ENCODE data around the gene NR1H2.

NR1H2 gene

DNA sequence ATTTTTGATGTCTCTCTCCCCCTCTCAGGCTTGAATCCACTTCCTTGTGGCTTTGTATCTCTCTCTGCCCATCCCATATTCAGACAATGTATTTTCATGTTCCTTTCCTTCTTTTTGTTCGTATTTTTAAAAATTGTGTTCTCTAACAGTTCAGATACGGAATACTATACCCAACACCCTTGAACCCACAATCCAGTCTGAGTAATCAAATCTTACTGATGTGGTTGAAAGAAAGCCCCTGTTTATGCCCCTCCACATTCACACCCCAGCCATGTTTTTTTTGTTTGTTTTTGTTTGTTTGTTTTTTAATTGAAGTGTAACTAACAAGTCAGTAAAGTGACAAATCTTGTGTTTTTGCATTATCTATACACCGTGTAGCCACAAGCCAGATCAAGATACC lies 43.9 kb downstream of the NR1H2 start:
- no peak overlapping the region for H3K27ac Mint-ChIP-seq
- H3K27me3 Mint-ChIP-seq: peaks cover 51 to 63% of the 10 kb centered on the region in 2 donors
- H3K36me3 Mint-ChIP-seq (ENCODE audit: insufficient read depth): peaks cover 3% of the 10 kb centered on the region
- H3K4me3 Mint-ChIP-seq: peak overlapping the region in 1 of 2 donors; percentile 6
- no peak for DNase-seq
- peaks cover 6 to 9% of the 10 kb centered on the region in 2 donors for H3K4me1 Mint-ChIP-seq (ENCODE audit: low read depth in 2 of 2)
- peak; percentile 54 for ATAC-seq (replicated peaks)
- no peaks in the 10 kb centered on the region for H3K9me3 Mint-ChIP-seq

DNA sequence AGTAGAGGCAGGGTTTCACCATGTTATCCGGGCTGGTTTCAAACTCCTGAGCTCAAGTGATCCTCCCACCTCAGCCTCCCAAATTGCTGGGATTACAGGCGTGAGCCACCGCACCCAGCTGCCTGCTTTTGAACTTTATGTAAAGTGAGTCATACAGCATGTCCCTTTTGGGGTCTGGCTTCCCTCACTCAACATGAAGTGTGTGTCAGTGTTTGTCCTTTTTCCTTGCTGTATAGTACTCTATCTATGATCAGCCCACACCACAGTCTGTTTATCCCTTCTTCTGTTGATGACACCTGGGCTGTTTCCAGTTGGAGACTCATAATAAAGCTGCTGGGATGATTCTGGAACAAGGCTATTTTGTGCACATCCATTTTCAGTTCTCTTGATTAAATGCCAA lies 44.6 kb downstream of the NR1H2 start:
- H3K36me3 Mint-ChIP-seq (ENCODE audit: insufficient read depth): peaks cover 3% of the 10 kb centered on the region
- H3K9me3 Mint-ChIP-seq: no peaks in the 10 kb centered on the region
- DNase-seq (no peak), ATAC-seq (replicated peaks) (no peak)
- H3K27me3 Mint-ChIP-seq: peaks cover 51 to 63% of the 10 kb centered on the region in 2 donors
- no peak overlapping the region for H3K4me3 Mint-ChIP-seq
- H3K4me1 Mint-ChIP-seq (ENCODE audit: low read depth in 2 of 2): peaks cover 6 to 9% of the 10 kb centered on the region in 2 donors
- H3K27ac Mint-ChIP-seq: no peak overlapping the region

DNA sequence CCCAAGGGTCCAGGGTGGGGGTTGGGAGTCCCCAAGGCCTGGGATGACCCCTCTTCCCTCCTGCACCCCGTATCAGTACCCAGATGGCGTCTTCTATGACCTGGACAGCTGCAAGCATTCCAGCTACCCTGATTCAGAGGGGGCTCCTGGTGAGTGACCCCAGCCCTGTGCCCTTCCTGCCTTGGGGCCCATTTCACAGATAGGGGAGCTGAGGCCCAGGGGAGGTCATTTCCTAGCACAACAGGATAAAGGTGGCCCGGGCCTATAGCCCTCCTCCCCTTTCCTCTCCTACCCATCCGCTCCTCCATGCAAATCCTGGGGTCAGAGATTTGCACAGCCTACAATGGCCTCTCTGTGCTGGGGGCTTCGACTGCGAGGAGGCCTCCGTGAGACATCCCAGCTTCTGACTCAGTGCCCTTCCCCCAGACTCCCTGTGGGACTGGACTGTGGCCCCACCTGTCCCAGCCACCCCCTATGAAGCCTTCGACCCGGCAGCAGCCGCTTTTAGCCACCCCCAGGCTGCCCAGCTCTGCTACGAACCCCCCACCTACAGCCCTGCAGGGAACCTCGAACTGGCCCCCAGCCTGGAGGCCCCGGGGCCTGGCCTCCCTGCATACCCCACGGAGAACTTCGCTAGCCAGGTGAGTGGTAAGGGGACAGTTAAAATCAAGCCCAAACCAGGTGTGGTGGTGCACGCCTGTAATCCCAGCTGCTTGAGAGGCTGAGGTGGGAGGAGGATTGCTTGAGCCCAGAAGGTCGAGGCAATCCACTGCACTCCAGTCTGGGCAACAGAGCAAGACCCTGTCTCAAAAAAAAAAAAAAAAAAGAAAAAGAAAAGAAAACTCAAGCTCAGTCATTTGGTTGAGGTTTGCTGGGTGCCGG lies 46.4 kb downstream of the NR1H2 start:
- Mint-ChIP-seq H3K4me3 (no peak overlapping the region), H3K9me3 (no peaks in the 10 kb centered on the region), H3K36me3 (ENCODE audit: insufficient read depth) (peaks cover 3% of the 10 kb centered on the region), H3K27me3 (peaks cover 51 to 69% of the 10 kb centered on the region in 2 donors), H3K4me1 (ENCODE audit: low read depth in 2 of 2) (peaks cover 6 to 9% of the 10 kb centered on the region in 2 donors), H3K27ac (peak overlapping the region; percentile 11 to 69)
- no peak for ATAC-seq (replicated peaks)
- DNase-seq: no peak

DNA sequence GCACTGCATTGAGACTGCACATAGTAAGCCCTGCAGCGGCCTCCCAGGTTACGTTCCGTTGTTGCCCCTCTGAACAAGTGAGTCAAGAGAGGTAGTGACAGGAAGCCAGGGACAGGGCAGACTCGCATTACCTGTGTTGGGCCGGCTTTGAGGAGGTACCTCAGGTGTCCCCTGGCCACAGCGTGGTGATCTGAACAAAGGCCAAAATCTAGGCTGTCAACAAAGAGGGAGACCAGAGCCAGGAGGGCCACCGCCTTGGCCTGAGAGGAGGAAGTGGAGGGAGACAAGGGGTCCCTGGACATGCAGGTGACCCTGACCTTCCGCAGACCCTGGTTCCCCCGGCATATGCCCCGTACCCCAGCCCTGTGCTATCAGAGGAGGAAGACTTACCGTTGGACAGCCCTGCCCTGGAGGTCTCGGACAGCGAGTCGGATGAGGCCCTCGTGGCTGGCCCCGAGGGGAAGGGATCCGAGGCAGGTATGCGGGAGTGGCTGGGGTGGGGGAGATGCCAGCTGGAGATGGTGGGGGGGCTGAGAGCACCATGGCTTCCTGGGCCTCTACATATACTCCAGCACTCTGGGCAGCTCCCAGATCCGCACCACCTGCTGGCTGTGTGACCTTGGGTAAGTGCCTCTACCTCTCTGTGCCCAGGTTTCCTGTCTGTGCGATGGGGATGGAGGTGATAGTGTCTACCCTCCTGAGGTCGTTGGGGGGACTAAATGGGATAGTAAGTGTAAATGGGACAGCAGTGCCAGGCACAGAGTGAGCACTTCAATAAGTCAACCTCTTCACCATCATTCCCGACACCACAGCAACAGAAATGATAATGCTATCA lies 47.2 kb downstream of the NR1H2 start:
- DNase-seq (no peak), ATAC-seq (replicated peaks) (no peak)
- Mint-ChIP-seq H3K27ac (no peak overlapping the region), H3K4me1 (ENCODE audit: low read depth in 2 of 2) (peaks cover 6 to 9% of the 10 kb centered on the region in 2 donors), H3K9me3 (no peaks in the 10 kb centered on the region), H3K4me3 (no peak overlapping the region), H3K27me3 (peaks cover 48 to 70% of the 10 kb centered on the region in 2 donors), H3K36me3 (ENCODE audit: insufficient read depth) (peaks cover 3% of the 10 kb centered on the region)

DNA sequence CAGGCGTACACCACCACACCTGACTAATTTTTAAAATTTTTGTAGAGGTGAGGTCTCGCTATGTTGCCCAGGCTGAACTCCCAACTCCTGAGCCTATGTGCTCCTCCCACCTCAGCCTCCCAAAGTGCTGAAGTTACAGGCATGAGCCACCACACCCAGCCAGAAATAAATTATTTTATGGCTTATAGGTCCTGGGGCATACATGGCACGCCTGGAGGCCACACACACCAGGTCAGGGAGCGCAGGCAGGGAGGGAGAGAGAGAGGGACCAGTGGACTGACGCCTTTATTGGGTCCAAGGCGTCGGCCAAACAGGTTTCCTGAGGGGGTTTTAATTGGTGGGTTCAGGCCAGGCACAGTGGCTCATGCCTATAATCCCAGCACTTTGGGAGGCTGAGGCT lies 49.3 kb downstream of the NR1H2 start:
- DNase-seq: no peak
- Mint-ChIP-seq H3K27ac (no peak overlapping the region), H3K27me3 (peaks cover 27 to 66% of the 10 kb centered on the region in 2 donors), H3K4me3 (no peak overlapping the region), H3K36me3 (ENCODE audit: insufficient read depth) (peaks cover 3% of the 10 kb centered on the region), H3K4me1 (ENCODE audit: low read depth in 2 of 2) (peaks cover 0 to under 1% of the 10 kb centered on the region in 2 donors), H3K9me3 (no peaks in the 10 kb centered on the region)
- ATAC-seq (replicated peaks): no peak

DNA sequence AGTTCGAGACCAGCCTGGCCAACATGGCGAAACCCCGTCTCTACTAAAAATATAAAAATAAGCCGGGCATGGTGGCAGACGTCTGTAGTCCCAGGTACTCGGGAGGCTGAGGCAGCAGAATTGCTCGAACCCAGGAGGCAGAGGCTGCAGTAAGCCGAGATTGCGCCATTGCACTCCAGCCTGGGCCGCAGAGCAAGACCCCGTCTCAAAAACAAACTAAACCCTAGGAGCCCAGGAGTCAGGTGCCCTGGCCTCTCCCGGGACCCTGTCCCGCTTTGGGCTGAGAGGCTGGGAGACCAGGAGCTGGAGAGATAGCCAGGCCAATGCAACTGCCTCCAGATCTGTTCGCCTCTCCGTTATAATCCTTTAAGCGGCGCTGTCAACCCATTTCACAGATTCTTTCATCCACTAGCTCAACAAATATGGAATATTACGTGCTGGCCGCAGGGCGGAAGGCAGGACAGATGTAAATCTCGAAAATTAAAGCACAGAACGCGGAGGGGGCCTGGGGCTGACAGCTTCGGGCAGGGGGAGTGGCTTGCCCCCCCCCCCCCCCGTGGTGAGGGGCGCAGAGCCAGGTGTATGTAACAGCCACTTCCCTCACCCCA lies 51.2 kb downstream of the NR1H2 start:
- H3K9me3 Mint-ChIP-seq: no peaks in the 10 kb centered on the region
- ATAC-seq (replicated peaks): no peak
- peaks cover 11 to 60% of the 10 kb centered on the region in 2 donors for H3K27me3 Mint-ChIP-seq
- no peak overlapping the region for H3K4me3 Mint-ChIP-seq
- H3K36me3 Mint-ChIP-seq (ENCODE audit: insufficient read depth): peaks cover 9% of the 10 kb centered on the region
- H3K27ac Mint-ChIP-seq: no peak overlapping the region
- H3K4me1 Mint-ChIP-seq (ENCODE audit: low read depth in 2 of 2): peaks cover 10 to 11% of the 10 kb centered on the region in 2 donors
- no peak for DNase-seq

DNA sequence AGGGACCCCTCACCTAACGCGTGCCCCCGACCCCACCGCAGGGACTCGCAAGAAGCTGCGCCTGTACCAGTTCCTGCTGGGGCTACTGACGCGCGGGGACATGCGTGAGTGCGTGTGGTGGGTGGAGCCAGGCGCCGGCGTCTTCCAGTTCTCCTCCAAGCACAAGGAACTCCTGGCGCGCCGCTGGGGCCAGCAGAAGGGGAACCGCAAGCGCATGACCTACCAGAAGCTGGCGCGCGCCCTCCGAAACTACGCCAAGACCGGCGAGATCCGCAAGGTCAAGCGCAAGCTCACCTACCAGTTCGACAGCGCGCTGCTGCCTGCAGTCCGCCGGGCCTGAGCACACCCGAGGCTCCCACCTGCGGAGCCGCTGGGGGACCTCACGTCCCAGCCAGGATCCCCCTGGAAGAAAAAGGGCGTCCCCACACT lies 51.8 kb downstream of the NR1H2 start:
- ATAC-seq (replicated peaks) (peak; percentile 16), DNase-seq (no peak)
- Mint-ChIP-seq H3K27ac (no peak overlapping the region), H3K27me3 (peaks cover 9 to 60% of the 10 kb centered on the region in 2 donors), H3K4me1 (ENCODE audit: low read depth in 2 of 2) (peaks cover 11 to 15% of the 10 kb centered on the region in 2 donors), H3K4me3 (peak overlapping the region in 1 of 2 donors; percentile 33), H3K36me3 (ENCODE audit: insufficient read depth) (peaks cover 7% of the 10 kb centered on the region), H3K9me3 (no peaks in the 10 kb centered on the region)

DNA sequence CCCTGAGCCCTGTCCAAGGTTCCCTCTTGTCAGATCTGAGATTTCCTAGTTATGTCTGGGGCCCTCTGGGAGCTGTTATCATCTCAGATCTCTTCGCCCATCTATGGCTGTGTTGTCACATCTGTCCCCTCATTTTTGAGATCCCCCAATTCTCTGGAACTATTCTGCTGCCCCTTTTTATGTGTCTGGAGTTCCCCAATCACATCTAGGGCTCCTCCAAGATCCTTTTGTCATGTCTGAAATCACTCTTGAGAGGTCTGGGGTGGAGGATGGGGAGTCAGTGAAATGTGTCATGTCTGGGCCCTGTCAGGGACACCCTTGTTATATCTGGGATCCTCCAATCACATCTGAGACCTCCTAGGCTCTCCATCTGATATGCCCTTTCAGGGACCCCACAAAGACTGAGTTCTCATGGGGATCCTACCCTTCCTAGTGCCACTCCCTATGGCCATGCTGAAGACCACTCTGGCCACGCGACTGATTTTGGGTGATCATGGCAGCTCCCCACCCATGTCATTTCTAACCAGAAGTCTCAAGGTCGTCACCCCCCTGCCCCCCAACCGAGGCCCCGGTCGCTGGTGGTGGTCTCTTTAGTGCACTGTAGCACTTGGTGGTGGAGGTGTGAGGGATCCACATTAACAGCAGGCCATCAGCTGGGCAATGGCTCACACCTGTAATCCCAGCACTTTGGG lies 52.7 kb downstream of the NR1H2 start:
- Mint-ChIP-seq H3K9me3 (no peaks in the 10 kb centered on the region), H3K4me3 (no peak overlapping the region), H3K27ac (no peak overlapping the region), H3K4me1 (ENCODE audit: low read depth in 2 of 2) (peaks cover 11 to 16% of the 10 kb centered on the region in 2 donors), H3K36me3 (ENCODE audit: insufficient read depth) (peaks cover 6% of the 10 kb centered on the region), H3K27me3 (peaks cover 10 to 60% of the 10 kb centered on the region in 2 donors)
- ATAC-seq (replicated peaks): no peak
- DNase-seq: no peak

DNA sequence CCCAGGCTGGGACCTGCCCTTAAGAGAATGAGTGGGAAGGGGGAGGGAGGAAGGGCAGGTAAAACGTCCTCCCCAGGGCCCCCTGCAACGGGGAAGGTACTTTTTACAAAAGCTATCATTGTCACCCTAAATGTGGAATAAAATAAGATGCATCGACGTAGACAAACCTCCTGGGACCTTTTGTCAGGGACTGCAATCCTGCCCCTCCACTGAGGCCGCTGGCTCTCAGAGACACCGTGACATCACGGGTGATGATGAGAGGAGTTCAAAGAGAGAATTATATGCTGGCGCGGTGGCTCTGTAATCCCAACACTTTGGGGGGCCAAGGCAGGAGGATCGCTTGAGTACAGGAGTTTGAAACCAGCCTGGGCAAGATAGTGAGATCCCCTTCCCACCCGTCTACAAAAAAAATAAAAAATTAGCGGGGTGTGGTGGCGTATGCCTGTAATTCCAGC lies 54.7 kb downstream of the NR1H2 start:
- DNase-seq (no peak), ATAC-seq (replicated peaks) (no peak)
- peak overlapping the region in 1 of 2 donors; percentile 85 for H3K27ac Mint-ChIP-seq
- H3K9me3 Mint-ChIP-seq: no peaks in the 10 kb centered on the region
- H3K4me1 Mint-ChIP-seq (ENCODE audit: low read depth in 2 of 2): peaks cover 11 to 16% of the 10 kb centered on the region in 2 donors
- peaks cover 6 to 64% of the 10 kb centered on the region in 2 donors for H3K27me3 Mint-ChIP-seq
- H3K4me3 Mint-ChIP-seq: peak overlapping the region; percentile 90
- H3K36me3 Mint-ChIP-seq (ENCODE audit: insufficient read depth): peaks cover 6% of the 10 kb centered on the region

DNA sequence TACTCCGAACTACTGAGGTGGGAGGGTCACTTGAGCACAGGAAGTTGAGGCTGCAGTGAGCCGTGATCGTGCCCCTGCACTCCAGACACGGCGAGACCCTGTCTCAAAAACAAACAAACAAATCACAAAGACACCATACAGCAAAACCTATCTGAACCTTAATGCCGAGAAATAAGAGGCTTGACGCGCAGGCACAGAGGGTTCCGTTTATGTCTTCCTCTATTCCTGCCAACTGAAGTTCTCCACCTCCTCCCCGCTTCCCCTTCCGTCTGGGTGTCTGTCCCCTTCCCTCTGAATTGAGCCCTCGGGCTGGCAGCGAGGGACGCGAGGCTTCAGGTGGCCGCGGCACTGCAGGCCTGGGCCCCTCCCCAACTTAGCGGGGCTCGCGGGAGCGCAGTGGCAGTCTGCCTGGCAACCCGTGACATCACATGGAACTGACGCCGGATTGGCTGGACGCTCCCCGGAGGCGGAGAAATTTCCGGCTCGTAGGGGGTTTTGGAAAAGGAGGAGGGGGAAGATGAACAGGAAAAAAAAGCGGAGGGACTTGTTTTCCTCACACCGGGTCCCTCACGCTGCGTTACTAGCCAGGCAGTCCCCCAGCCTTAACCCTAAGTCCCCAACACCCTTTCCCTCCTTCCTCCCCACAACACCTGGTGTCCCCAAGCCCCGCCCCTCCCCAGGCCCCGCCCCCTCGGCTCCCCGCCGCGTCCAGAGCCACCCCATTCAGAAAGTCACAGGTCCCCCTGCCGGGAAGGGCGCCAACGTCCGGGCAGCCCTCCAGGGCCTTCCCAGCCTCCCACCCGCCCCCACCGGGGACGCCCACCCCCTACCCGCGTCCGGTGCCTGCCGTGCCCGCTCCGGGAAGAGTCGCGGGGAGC lies 55.3 kb downstream of the NR1H2 start:
- peak overlapping the region; percentile 90 for H3K4me3 Mint-ChIP-seq
- ATAC-seq (replicated peaks) (peak; percentile 92), DNase-seq (peak; percentile 86 to 93 (median 91))

DNA sequence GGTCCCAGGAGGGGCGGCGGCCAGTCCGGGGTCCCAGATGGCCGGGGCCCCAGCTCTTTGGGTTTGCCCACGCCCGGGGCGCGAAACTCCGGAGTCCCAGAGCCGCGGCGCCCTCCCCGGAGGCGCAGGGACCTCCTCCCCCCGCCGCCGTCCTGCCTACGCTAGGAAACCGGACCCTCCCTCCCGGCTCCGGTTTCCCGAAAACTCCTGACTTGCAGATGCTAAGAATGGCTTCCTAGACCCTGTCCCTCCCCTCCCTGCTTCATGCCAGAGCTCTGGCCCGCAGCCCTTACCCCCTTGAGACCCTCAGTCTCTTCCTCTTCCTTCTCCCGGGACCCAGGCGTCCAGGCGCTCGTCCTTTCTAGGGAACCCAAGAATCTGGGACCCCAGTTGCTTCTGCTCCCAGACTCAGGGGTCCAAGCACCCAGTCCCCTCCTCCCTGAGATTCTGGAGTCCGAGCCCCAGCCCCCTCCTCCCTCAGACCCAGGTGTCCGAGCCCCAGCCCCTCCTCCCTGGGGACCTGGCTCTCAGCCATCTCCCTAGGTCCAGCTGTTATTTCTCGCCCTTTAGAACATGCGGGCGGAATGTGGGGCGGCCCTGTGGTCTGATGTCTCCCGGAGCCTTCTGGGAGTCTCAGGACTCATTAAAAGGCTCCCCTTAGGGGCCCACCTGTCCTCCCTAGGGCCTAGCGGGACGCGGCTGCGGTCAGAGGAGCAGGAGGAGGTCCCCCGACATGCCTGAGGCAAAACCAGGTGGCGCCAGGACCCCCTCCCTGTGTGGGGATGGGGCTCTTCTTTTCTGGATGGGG lies 56.2 kb downstream of the NR1H2 start, which contains the start of gene MYBPC2:
TSS of gene MYBPC2 (plus strand) at position 672 of the 808 bp plus-strand sequence. CDS start at position 734, 62 bp downstream.
- Mint-ChIP-seq H3K27me3 (peaks cover 6 to 75% of the 10 kb centered on the region in 2 donors), H3K27ac (peak within 1 kb of the TSS; percentile 85), H3K4me3 (peak within 1 kb of the TSS; percentile 90), H3K36me3 (ENCODE audit: insufficient read depth) (peaks cover 6% of the 10 kb centered on the region), H3K4me1 (ENCODE audit: low read depth in 2 of 2) (peaks cover 11 to 16% of the 10 kb centered on the region in 2 donors), H3K9me3 (no peaks in the 10 kb centered on the region)
- no peak for DNase-seq
- ATAC-seq (replicated peaks): peak; percentile 5

More for the DNA sequence above, 55.3 kb downstream of the NR1H2 start:
- H3K9me3 Mint-ChIP-seq: no peaks in the 10 kb centered on the region
- H3K4me1 Mint-ChIP-seq (ENCODE audit: low read depth in 2 of 2): peaks cover 11 to 16% of the 10 kb centered on the region in 2 donors
- H3K27ac Mint-ChIP-seq: peak overlapping the region; percentile 85
- H3K27me3 Mint-ChIP-seq: peaks cover 6 to 70% of the 10 kb centered on the region in 2 donors
- peaks cover 6% of the 10 kb centered on the region for H3K36me3 Mint-ChIP-seq (ENCODE audit: insufficient read depth)

All from effector memory CD8-positive, alpha-beta T cell (primary cell).